ENCODE measurements around the gene NUMB. TPM values are rescaled to one million over a fixed set of nuclear protein-coding genes. Genes with fewer than 3 reads are reported as not detected.

The NUMB gene
- polyA plus RNA-seq, 1 experiment, result 131 TPM

GRCh38 chr14:73264885-73265720, 193.2 kb downstream of the NUMB start:
- Histone ChIP-seq H3K4me3 (ENCODE audit: low read depth, low read length) (no peak overlapping the region), H3K36me3 (ENCODE audit: control insufficient read depth, insufficient read depth, low read length) (no peaks in the 10 kb centered on the region), H3K27me3 (ENCODE audit: control insufficient read depth, insufficient read depth, low read length) (no peaks in the 10 kb centered on the region)
- ChIA-PET POLR2A (no interaction called here), CTCF (interaction anchor here (0.8 to 0.9 kb wide), 2 partner anchors 10 to 13 kb away, joined by 3 read pairs; no protein-coding TSS in a partner anchor)
- no peak for DNase-seq (ENCODE audit: low read depth)
- TF ChIP-seq, protein P1, sequence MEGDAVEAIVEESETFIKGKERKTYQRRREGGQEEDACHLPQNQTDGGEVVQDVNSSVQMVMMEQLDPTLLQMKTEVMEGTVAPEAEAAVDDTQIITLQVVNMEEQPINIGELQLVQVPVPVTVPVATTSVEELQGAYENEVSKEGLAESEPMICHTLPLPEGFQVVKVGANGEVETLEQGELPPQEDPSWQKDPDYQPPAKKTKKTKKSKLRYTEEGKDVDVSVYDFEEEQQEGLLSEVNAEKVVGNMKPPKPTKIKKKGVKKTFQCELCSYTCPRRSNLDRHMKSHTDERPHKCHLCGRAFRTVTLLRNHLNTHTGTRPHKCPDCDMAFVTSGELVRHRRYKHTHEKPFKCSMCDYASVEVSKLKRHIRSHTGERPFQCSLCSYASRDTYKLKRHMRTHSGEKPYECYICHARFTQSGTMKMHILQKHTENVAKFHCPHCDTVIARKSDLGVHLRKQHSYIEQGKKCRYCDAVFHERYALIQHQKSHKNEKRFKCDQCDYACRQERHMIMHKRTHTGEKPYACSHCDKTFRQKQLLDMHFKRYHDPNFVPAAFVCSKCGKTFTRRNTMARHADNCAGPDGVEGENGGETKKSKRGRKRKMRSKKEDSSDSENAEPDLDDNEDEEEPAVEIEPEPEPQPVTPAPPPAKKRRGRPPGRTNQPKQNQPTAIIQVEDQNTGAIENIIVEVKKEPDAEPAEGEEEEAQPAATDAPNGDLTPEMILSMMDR (IDR thresholded peaks at IDR 0.05; ENCODE audit: insufficient read depth, low read depth, low read length), result no peak

GRCh38 chr14:73264080-73264884, 194.1 kb downstream of the NUMB start:
- DNase-seq (ENCODE audit: low read depth), result no peak
- POLR2A ChIA-PET, result no interaction called here

DNA sequence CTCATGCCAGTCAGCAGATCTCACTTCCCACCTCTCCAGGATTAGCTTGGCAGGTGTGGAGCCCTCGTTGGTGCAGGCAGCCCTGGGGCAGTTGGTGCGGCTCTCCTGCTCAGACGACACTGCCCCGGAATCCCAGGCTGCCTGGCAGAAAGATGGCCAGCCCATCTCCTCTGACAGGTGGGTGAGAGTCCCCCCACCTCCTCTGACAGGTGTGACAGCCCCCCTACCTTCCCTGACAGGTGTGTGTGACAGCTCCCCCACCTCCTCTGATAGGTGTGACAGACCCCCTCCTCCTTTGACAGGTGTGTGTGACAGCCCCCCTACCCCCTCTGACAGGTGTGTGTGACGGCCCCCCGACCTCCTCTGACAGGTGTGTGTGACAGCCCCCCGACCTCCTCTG, 194.7 kb downstream of the NUMB start:
- ChIA-PET POLR2A (no interaction called here), CTCF (interaction anchor here (0.6 kb wide), 1 partner anchor 215 kb away, joined by 4 read pairs; no protein-coding TSS in a partner anchor)
- Histone ChIP-seq H3K36me3 (ENCODE audit: control insufficient read depth, insufficient read depth, low read length) (no peaks in the 10 kb centered on the region), H3K4me3 (ENCODE audit: low read depth, low read length) (no peak overlapping the region), H3K27me3 (ENCODE audit: control insufficient read depth, insufficient read depth, low read length) (no peaks in the 10 kb centered on the region)
- no peak for DNase-seq (ENCODE audit: low read depth)
- TF ChIP-seq, protein P1 (IDR thresholded peaks at IDR 0.05; ENCODE audit: insufficient read depth, low read depth, low read length), result no peak

More at GRCh38 chr14:73264080-73264884, 194.1 kb downstream of the NUMB start:
- CTCF ChIA-PET, result interaction anchor here (0.6 to 0.8 kb wide), 2 partner anchors 11 to 214 kb away, joined by 3 to 4 read pairs; no protein-coding TSS in a partner anchor
- Histone ChIP-seq H3K36me3 (ENCODE audit: control insufficient read depth, insufficient read depth, low read length) (no peaks in the 10 kb centered on the region), H3K27me3 (ENCODE audit: control insufficient read depth, insufficient read depth, low read length) (no peaks in the 10 kb centered on the region), H3K4me3 (ENCODE audit: low read depth, low read length) (no peak overlapping the region)
- TF ChIP-seq, protein P1 (IDR thresholded peaks at IDR 0.05; ENCODE audit: insufficient read depth, low read depth, low read length), result no peak

DNA sequence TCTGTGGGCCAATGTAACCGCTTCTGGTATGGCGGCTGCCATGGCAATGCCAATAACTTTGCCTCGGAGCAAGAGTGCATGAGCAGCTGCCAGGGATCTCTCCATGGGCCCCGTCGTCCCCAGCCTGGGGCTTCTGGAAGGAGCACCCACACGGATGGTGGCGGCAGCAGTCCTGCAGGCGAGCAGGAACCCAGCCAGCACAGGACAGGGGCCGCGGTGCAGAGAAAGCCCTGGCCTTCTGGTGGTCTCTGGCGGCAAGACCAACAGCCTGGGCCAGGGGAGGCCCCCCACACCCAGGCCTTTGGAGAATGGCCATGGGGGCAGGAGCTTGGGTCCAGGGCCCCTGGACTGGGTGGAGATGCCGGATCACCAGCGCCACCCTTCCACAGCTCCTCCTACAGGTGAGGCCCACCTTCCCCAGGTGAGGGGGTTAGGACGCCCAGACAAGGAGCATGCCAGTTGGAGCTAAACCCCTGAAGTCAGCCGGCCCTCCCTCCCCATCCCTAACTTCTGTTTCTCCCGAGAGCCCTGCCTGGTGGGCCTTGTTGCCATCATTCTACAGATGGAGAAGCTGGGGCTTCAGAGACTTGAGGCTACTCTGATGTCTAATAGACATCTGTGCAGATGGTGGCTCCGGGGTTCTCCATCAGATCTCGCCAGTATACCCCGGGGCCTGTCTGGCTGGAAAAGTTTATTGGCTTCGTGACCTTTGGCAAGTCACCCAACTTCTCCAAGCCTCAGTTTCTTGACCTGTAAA, 195.7 kb downstream of the NUMB start:
- TF ChIP-seq, protein P1 (IDR thresholded peaks at IDR 0.05; ENCODE audit: insufficient read depth, low read depth, low read length), result no peak
- no peaks in the 10 kb centered on the region for H3K27me3 ChIP-seq (ENCODE audit: control insufficient read depth, insufficient read depth, low read length)
- no peak overlapping the region for H3K4me3 ChIP-seq (ENCODE audit: low read depth, low read length)
- CTCF ChIA-PET, result no interaction called here
- POLR2A ChIA-PET, result no interaction called here
- DNase-seq (ENCODE audit: low read depth), result no peak
- no peaks in the 10 kb centered on the region for H3K36me3 ChIP-seq (ENCODE audit: control insufficient read depth, insufficient read depth, low read length)
